Germinal center (tissue), 1 donor: ENCODE data around the gene TEPSIN.

Experiments
- DNase-seq: peaks from one replicate; pipeline ENCODE4 v3.0.0; 2012; ENCODE audit warnings: mixed read lengths, low spot score

Gene TEPSIN

GRCh38 chr17:81238815-81239713, at the start of gene TEPSIN, which contains the start of gene NDUFAF8:
Gene TEPSIN, minus strand, starts transcription at chr17:81239055. Its CDS starts 22 bp downstream, at chr17:81239033.
Gene NDUFAF8, plus strand, starts transcription at chr17:81239318. Its CDS starts 46 bp downstream, at chr17:81239364.
- DNase-seq = peak; percentile 100

GRCh38 chr17:81287741-81288430, 49.0 kb upstream of the TEPSIN start:
- DNase-seq = no peak

- no peak for DNase-seq
Observed at GRCh38 chr17:81287152-81287551, 48.3 kb upstream of the TEPSIN start.

GRCh38 chr17:81286491-81287145, 47.8 kb upstream of the TEPSIN start:
- no peak for DNase-seq

- no peak for DNase-seq
Observed at GRCh38 chr17:81285894-81286293, 47.0 kb upstream of the TEPSIN start.

GRCh38 chr17:81285179-81285878, 46.5 kb upstream of the TEPSIN start:
- peak; percentile 55 for DNase-seq

- no peak for DNase-seq
Observed at GRCh38 chr17:81282876-81283275, 44.0 kb upstream of the TEPSIN start.

GRCh38 chr17:81282141-81282540, 43.3 kb upstream of the TEPSIN start:
- no peak for DNase-seq

- no peak for DNase-seq
Observed at GRCh38 chr17:81280571-81280970, 41.7 kb upstream of the TEPSIN start.

GRCh38 chr17:81279278-81280275, 40.7 kb upstream of the TEPSIN start:
- no peak for DNase-seq

- DNase-seq = no peak
Observed at GRCh38 chr17:81278831-81279230, 40.0 kb upstream of the TEPSIN start.

- no peak for DNase-seq
Observed at GRCh38 chr17:81277946-81278693, 39.3 kb upstream of the TEPSIN start.

- no peak for DNase-seq
Observed at GRCh38 chr17:81277421-81277820, 38.6 kb upstream of the TEPSIN start.

- DNase-seq = no peak
Observed at GRCh38 chr17:81276781-81277180, 37.9 kb upstream of the TEPSIN start.

- DNase-seq = no peak
Observed at GRCh38 chr17:81274471-81274855, 35.6 kb upstream of the TEPSIN start.

GRCh38 chr17:81273698-81274470, 35.0 kb upstream of the TEPSIN start:
- no peak for DNase-seq

- DNase-seq = no peak
Observed at GRCh38 chr17:81272616-81273015, 33.8 kb upstream of the TEPSIN start.

- no peak for DNase-seq
Observed at GRCh38 chr17:81271226-81271625, 32.4 kb upstream of the TEPSIN start.

- no peak for DNase-seq
Observed at GRCh38 chr17:81270279-81270678, 31.4 kb upstream of the TEPSIN start.
